Measurements from ENCODE around the gene C19orf53. TPM values are rescaled to one million over a fixed set of nuclear protein-coding genes. Genes with fewer than 3 reads are reported as not detected.

C19orf53 gene
- total RNA-seq, 4 donors from 2014 or later: 20.5 to 233 (median 77.3) TPM

DNA sequence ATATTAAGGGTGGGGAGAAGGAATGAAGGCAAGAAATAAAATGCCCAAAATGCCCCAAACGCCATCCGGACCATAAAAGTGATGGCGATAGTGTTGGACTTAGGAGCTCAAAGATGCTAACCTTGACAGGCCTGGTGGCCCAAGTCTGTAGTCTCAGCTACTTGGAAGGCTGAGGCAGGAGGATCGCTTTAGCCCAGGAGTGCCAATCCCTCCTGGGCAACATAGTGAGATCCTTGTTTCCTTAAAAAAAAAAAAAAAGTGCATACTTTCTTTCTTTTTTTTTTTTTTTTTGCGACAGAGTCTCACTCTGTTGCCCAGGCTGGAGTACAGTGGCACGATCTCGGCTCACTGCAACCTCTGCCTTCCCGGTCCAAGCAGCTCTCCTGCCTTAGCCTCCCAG is 41.9 kb upstream of the C19orf53 start:
- Histone ChIP-seq H3K9me3 (no peaks in the 10 kb centered on the region), H3K4me1 (no peaks in the 10 kb centered on the region), H3K27ac (peak overlapping the region in 1 of 2 donors; percentile 93), H3K27me3 (no peaks in the 10 kb centered on the region), H3K4me3 (peak overlapping the region in 1 of 2 donors; percentile 42), H3K36me3 (no peaks in the 10 kb centered on the region)
- intact Hi-C loops (cut with DNase I; ENCODE audit: low total_unique reads): no loop called here
- TF ChIP-seq, protein P1, sequence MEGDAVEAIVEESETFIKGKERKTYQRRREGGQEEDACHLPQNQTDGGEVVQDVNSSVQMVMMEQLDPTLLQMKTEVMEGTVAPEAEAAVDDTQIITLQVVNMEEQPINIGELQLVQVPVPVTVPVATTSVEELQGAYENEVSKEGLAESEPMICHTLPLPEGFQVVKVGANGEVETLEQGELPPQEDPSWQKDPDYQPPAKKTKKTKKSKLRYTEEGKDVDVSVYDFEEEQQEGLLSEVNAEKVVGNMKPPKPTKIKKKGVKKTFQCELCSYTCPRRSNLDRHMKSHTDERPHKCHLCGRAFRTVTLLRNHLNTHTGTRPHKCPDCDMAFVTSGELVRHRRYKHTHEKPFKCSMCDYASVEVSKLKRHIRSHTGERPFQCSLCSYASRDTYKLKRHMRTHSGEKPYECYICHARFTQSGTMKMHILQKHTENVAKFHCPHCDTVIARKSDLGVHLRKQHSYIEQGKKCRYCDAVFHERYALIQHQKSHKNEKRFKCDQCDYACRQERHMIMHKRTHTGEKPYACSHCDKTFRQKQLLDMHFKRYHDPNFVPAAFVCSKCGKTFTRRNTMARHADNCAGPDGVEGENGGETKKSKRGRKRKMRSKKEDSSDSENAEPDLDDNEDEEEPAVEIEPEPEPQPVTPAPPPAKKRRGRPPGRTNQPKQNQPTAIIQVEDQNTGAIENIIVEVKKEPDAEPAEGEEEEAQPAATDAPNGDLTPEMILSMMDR (IDR thresholded peaks at IDR 0.05): no peak
- TF ChIP-seq POLR2A (IDR thresholded peaks at IDR 0.05): no peak
- no peak for DNase-seq

DNA sequence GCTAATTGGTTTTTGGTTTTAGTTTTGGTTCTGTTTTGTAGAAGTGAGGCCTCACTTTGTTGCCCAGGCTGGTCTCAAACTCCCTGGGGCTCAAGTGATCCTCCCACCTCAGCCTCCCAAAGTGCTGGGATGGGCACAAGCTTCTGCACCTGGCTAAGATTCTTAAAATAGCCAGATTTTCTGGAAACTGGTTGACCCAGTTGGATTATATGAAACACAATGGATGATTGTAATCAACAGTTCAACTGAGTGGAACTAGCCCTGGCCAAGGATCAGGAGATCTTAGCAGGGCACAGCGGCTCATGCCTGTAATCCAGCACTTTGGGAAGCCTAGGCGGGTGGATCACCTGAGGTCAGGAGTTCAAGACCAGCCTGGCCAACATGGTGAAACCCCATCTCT is 39.5 kb upstream of the C19orf53 start:
- no peaks in the 10 kb centered on the region for H3K4me1 ChIP-seq
- H3K4me3 ChIP-seq: no peak overlapping the region
- no peaks in the 10 kb centered on the region for H3K9me3 ChIP-seq
- TF ChIP-seq POLR2A (IDR thresholded peaks at IDR 0.05): no peak
- TF ChIP-seq, protein P1 (IDR thresholded peaks at IDR 0.05): no peak
- H3K36me3 ChIP-seq: no peaks in the 10 kb centered on the region
- intact Hi-C loops (cut with DNase I; ENCODE audit: low total_unique reads): no loop called here
- no peak overlapping the region for H3K27ac ChIP-seq
- DNase-seq: no peak
- H3K27me3 ChIP-seq: no peaks in the 10 kb centered on the region

DNA sequence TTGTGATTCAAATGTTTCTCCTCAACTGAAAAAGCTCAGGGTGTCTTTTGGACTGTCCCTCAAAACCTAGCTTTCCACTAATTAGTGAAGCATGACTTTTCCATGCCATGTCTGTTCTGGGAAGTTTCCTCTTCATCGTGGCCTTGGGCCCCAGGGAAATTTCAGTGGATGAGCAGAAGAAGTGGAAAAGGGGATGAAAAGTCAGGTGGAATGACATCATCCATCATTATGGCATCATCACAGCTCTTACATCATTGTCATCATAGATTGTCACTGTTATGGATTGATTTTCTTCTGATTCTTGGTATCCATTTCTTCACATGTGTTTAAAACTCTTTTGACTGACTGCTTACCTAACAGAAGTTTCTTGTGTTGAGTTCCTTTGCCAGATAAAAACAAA is 36.2 kb upstream of the C19orf53 start:
- H3K27ac ChIP-seq: no peak overlapping the region
- H3K4me3 ChIP-seq: no peak overlapping the region
- H3K27me3 ChIP-seq: no peaks in the 10 kb centered on the region
- intact Hi-C loops (cut with DNase I; ENCODE audit: low total_unique reads): no loop called here
- no peak for DNase-seq
- TF ChIP-seq, protein P1 (IDR thresholded peaks at IDR 0.05): no peak
- no peak for TF ChIP-seq POLR2A (IDR thresholded peaks at IDR 0.05)
- H3K4me1 ChIP-seq: no peaks in the 10 kb centered on the region
- H3K9me3 ChIP-seq: no peaks in the 10 kb centered on the region
- no peaks in the 10 kb centered on the region for H3K36me3 ChIP-seq

DNA sequence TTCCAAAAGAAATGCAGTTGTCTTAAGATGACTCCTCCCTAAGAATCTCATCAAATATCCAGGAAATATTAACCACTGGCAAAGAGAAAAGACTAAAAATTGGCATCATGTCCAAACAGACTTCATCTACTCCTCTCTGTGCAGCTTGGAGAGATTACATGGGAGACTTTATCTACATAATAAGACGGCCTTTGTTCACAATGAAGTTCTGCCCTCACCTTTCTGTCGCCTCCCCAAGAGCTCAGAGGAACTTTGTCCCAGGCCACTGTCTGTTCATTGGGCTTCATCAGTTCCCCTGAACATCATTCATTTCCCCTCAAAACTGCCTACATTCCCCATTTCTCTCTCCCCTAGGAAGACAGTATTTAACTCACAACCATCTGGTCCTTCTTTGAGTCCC is 32.4 kb upstream of the C19orf53 start:
- no peak for TF ChIP-seq POLR2A (IDR thresholded peaks at IDR 0.05)
- TF ChIP-seq, protein P1 (IDR thresholded peaks at IDR 0.05): no peak
- Histone ChIP-seq H3K27me3 (no peaks in the 10 kb centered on the region), H3K36me3 (no peaks in the 10 kb centered on the region), H3K4me3 (no peak overlapping the region), H3K4me1 (no peaks in the 10 kb centered on the region), H3K27ac (no peak overlapping the region), H3K9me3 (no peaks in the 10 kb centered on the region)
- no peak for DNase-seq
- intact Hi-C loops (cut with DNase I; ENCODE audit: low total_unique reads): no loop called here

DNA sequence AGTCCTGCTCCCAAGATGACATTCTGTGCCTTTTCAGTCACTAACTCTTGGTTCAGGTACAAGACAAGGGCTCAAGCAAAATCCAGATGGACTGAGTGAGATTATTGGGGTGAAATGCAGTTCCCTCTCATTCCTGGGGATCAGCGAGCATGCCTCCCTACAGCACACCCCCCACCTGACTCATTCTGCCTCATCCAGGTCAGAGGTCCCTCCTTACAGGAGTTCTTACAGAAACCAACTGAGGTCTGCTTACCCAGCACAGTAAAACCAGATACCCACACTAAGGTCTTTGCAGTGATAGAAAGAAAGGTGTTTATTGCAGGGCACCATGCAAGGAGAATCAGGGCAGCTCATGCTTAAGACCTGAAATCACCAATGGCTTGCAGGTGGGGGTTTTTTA is 31.5 kb upstream of the C19orf53 start:
- H3K9me3 ChIP-seq: no peaks in the 10 kb centered on the region
- no peaks in the 10 kb centered on the region for H3K27me3 ChIP-seq
- H3K4me1 ChIP-seq: no peaks in the 10 kb centered on the region
- intact Hi-C loops (cut with DNase I; ENCODE audit: low total_unique reads): no loop called here
- TF ChIP-seq, protein P1 (IDR thresholded peaks at IDR 0.05): no peak
- TF ChIP-seq POLR2A (IDR thresholded peaks at IDR 0.05): no peak
- H3K27ac ChIP-seq: no peak overlapping the region
- no peaks in the 10 kb centered on the region for H3K36me3 ChIP-seq
- no peak for DNase-seq
- no peak overlapping the region for H3K4me3 ChIP-seq
